NCI-H146 treated with DMSO at 0.1 percent for 48 hours (cell line): ENCODE data around the gene ERCC6.

Experiments used
- DNase-seq: peaks from one replicate; lab custom pipeline; 2025; ENCODE audit not compliant: unreplicated experiment; lab: John Stamatoyannopoulos, UW

The ERCC6 gene

DNA sequence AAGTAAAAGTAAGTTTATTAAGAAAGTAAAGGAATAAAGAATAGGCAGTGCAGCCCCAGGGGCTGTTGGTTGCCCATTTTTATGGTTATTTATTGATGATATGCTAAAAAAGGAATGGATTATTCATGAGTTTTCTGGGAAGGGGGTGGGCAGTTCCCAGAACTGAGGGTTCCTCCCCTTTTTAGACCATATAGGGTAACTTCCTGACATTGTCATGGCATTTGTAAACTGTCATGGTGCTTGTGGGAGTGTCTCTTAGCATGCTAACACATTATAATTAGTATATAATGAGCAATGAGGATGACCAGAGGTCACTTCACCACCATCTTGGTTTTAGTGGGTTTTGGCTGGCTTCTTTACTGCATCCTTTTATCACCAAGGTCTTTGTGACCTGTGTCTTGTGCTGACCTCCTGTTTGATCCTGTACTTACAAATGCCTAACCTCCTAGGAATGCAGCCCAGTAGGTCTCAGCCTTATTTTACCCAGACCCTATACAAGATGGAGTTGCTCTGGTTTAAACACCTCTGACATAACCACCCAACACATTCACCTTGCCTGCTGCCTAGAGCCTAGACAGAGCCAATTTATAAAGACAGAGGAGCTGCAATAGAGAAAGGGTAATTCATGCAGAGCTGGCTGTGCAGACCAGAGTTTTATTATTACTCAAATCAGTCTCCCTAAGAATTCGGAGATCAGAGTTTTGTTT is 10.9 kb upstream of the ERCC6 start:
- DNase-seq: no peak

DNA sequence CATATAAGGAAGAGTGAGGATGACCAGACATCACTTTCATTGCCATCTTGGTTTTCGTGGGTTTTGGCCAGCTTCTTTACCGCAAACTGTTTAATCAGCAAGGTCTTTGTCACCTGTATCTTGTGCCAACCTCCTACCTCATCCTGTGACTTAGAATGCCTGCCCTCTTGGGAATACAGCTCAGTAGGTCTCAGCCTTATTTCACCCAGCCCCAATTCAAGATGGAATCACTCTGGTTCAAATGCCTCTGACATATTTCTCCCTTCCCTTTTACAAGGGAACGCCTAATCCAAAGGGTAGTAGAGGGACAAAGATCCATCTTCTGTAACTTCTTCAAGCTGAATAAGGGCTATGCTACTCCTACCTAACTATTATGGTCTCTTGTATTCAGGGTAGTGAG is 4.7 kb upstream of the ERCC6 start:
- no peak for DNase-seq

DNA sequence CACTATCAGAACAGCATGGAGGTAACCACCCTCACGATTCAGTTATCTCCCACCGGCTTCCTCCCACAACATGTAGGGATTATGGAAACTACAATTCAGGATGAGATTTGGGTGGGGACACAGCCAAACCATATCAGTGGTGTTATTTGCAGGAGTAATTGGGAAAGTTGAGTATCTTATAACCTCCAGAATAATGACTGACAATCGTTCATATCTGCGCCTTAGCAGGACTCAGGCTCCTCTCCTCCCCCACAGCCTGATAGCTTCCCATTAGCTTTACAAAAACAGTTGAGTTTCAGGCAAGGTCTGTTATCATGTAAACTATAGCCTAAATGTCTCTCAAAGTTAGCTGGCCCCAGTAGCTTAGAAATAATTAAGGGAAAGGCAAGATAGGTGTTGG is 3.4 kb upstream of the ERCC6 start:
- no peak for DNase-seq

DNA sequence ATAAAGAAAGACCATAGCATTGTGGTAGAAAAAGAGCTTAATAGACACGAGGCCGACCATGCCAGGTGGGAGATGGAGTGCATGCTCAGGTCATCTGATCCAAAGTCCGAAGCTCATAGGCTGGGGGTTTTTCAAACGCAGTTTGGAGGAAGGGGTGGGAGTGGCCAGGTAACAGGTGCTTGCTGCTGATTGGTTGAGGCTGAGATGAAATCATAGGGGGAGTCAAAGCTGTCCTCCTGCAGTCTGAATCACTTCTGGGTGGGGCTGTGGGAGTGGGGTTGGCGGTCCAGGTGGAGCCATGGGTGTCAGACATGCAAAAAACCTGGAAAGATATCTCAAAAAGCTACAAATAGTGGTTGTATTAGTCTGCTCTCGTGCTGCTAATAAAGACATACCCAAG is 2.8 kb upstream of the ERCC6 start:
- no peak for DNase-seq

DNA sequence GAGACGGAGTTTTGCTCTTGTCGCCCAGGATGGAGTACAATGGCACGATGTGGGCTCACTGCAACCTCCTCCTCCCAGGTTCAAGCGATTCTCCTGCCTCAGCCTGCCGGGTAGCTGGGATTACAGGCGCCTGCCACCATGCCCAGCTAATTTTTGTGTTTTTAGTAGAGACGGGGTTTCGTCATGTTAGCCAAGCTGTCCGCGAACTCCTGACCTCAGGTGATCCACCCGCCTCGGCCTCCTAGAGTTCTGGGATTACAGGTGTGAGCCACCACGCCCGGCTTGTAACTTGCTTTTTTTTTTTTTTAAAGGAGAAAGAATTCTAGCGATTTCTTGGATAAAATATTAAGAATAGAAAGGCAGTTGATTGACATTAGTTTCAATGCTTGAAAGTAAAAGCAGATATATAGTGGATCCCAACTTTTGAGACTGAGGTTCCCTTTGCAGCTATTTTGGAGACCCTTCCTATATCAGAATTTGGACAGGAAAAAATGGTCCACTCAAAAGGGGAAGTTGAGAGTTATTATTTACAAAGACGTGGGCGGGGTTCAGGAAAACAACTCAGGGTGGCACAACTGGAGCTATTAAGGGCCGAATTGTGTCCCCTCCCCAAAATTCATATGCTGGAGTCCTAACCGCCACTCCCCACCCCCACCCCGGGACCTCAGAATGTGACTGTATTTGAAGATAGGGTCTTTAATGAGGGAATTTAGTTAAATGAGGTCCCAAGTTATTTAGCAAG is 1.3 kb upstream of the ERCC6 start:
- no peak for DNase-seq

DNA sequence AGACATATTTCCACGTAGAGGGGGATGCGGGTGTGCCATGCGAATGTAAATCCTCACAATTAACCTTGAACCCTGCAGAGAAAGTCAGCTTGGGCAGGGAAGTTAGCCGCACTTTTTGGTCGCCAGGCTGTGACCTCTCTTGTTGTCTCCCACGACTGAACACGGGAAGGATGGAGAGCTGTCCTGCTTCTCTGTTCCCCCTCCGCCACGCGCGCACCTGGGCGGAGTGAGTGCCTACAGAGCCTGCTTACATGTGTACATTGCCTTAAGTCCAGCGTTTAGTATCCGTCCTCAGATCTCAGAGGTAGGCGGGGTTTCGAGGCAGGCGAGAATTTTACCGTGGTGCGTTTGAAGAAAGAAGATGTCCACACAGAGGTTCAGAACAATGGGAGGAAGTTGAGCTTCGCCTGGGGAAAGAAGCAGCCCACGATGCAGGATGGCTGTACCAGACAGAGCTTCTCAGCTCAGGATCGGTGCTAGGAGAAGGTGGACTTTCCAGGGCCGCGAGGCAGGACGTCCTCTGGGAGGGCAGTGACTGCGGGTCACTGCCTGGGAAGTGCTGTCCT is 482 bp upstream of the ERCC6 start:
- DNase-seq: peak; percentile 47

DNA sequence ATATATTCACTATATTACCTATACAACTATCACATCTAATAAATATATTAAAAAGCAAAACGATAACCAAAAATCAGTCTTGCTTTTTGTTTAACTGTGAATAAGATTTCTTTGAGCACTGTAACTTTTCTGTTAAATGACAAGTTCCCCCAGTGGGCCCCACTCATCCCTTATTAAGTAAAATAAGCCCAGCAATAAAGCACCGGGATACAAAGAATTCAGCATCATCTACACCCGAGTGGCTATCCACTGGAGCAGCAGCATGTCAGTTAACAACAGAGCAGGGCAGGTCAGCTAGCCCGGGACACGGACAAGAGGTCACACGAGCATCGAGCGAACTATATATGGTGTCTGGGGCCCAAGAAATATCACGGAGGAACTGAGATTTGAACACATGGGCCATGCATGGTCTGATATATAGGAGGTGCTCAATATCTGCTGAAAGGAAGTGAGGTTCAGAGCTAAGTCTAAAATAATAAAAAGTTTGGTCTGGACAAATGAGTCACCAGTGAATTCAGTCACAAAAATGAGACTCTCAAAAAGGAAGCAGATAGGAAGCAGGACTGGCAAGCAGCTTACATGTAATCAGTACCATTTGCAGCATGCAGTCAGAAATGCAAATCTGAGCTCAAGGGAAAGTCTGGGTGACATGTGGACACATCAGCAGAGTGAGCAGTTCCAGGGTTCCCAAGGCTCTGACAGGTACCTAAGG is 4.1 kb downstream of the ERCC6 start:
- no peak for DNase-seq

DNA sequence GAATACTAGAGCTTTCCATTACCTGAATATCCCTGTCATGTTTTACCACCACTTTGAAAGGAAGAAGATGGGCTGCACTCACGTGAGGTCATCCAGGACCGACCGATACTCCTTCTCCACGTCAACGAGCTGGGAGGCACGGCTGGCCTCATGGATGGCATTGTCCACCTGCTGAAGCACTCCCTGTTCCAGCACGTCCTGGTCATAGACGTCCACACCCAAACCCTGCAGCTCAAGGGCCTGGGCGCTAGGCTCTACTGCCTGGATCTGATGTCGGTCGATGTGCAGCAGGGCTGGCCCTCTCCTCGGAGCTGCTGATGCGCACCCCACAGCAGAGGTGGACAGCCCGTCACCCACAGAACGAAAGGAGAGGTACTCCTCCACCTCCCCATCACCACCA is 6.5 kb downstream of the ERCC6 start:
- DNase-seq: no peak

DNA sequence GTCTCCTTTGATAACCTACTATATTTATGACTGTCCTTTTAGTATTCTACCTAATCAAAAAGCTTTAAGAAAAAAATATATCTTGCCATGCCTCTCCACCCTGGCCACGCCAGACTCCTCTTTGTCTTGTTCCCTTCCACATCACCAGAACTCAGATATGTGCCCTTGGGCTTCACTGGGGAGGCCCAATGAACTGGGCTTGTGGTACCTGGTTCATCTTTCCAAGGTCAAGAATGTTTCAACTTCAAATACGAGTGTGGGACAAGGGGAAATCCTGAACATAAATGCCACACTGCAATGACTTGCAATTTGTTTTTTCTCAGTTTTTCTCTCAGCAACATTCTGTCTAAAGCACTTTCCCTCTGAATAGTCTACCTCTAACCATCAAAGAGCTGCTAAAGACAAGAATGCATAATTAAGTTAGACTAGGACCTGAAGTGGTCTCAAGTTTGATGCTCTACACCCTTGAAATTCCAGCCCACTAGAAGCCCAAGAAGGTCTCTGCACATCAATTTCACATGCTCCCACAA is 9.9 kb downstream of the ERCC6 start:
- no peak for DNase-seq

DNA sequence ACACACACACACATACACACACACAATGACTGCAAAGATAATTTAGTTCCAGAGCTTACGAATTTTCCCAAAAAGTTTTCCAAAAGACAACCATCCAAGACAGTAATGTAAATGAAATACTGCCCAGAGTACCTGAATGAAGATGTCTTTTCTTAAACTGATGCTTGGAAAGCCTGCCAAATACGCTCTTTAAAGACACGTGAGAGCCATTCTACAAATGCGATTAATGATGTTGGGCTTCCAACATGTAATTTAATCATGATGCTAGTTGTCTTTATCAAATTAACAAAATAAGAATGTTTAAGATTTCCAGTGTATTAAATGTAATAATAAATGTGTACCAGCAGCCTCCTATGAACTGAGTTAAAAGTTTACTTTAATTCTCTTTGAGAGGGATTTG is 11.1 kb downstream of the ERCC6 start:
- DNase-seq: no peak

DNA sequence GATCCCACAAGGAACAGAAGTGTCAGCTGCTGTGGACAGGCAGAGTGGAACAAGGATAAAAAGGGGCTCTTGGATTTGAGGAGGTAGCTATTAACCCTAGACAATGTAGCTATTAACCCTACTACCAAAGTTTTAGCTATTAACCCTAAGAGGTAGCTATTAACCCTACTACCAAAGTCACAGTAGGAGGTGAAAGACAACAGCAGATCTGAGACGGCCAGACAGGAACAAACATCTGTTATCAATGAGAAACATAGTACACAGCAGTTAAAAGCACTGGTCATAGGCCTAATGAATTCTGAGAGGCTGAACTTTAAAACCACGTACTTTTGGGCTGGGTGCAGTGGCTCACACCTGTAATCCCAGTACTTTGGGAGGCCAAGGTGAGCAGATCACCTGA is 11.9 kb downstream of the ERCC6 start:
- DNase-seq: no peak

DNA sequence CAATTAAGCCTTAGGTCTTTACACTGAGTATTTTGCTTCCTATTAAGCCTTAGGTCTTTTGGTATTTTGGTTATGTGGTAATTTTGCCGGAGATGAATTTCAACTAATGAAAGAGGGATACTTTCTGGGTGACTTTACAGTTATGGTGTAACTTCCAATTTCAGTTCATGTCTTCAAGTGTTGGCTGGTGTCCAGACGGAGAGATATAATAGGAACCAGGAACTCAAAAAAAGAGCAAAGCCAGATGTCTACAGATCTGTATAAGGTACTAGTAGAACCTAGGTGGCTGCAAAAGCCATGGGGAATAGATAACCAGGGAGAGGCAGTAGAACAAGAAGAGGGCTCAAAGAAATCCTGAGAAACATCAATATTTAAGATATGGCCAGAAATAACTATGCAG is 12.3 kb downstream of the ERCC6 start:
- no peak for DNase-seq

DNA sequence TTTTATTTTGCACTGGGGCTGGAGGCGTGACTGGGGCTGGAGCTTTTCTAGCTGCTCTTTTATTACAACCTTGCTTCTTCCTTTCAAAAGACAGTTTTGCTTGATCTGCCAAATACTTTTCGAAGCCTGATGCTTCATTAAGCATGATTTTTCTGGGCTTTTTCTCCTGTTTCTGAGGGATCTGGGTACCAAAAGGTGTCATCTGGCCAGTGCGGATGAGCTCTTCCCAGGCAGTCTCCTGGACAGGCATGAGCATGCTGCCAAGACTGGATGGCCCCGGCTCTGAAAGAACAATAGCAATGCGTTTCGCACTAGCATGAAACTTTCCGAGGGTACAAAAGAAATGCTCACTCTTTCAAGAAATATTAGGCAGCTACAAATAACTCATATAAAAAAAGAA is 14.4 kb downstream of the ERCC6 start:
- DNase-seq: no peak

DNA sequence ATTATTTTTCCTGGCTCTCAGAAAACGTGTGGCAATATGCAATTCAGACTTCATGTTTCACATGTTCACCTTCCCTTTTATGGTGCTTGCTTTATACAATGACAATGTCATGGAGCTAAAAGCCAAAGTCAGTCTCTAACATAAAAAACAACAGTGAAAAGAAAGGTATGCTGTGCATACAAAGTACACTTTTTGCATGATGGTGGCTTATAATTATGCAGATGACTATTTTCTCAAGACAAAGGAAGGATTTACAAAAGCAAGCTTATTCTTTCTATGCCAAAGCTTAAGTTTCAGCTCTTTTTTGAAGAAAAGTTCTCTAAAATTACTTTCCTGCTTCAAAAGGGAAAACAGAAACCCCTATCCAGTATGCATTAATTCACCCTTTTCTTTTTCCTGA is 15.6 kb downstream of the ERCC6 start:
- no peak for DNase-seq

DNA sequence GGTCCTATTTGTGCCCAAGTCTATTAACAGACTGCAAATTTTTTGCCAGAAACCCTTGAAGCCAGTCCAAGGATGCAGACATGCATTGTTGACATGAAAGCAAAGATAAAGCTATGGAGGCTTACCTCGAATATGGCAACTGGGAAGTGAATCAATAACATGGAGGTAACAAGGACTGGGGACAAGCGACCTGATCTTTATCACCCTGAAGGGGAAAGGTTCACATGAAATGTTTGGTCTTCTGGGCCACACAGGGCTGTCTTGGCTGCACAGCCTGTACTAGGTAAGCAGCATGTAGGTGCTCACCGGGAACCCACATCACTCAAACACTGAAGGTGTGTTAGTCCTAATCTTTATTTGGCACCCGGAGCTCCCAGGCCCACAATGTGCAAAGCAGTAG is 17.9 kb downstream of the ERCC6 start:
- DNase-seq: no peak

DNA sequence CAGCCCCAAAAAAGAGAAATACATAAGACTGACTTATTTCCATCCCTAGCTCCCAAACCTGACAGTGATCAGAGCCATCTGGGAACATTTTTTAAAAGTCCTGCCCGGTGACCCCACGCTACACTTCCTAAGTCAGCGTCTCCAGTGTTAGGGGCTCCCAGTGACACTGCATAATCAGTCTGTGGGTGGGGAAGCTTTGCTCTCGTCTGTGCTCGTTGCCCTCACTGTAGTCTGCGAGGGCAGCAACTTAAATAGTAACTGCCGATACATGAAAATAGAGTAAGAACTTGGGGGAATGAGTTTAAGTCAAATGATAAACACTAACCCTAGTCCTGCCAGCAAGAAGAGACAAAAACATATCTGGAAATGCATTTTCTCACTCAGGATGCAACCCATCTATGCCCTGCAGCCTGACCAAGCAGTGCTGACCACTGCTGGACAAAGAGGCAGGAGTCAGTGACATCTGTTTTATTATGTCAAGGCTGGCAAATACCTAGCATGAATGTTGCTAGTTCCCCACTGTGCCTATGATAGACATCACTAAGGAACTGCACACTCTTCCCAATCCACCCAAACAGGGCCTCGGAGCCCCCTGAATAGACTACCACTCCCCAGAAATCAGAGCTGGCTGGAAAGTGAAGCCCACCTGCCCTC is 18.7 kb downstream of the ERCC6 start:
- no peak for DNase-seq

DNA sequence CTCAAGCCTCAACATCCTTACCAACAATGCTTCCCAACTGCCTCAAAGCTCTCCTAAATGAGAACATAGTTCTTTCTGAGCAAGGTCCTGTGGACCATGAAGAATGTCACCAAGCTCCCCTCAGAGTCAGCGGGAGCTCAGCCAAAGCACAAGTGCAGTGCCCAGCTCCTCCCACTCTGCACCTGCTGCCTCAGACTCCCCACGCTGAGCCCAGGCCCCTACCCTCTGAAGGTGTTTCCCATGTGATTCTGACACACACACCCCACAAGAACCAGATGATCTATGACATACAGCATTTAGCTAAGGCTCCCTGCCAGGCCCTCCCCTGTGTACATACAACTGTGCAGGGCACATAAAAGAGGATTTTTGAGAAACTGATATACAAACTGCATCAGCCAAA is 19.2 kb downstream of the ERCC6 start:
- DNase-seq: no peak

DNA sequence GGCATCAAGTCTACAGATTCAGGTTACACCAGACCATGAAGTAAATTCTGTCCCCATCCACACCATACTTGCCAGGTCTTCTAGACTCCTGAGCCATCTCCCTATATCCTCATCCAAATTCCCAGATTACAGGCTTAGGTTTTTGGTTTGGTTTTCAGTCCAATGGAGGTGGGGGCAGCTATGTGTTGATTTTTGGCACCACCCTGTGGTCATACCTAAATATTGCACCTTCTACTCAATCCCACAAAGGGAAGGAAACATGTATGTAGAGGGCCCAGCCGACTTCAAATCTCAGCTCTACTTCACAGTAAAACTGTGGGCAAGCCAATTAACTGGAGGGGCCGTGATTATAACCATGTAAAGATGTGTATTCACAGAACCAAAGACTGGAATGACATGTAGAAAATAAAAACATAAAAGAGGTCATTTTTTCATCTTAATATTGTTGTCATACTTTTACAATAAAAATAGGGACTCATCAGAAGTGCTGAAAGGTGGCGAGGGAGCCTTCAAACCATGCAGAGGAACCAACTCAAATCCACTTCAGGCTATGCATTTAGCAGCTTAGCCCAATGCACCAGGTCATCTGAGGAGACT is 19.8 kb downstream of the ERCC6 start:
- peak; percentile 2 for DNase-seq

DNA sequence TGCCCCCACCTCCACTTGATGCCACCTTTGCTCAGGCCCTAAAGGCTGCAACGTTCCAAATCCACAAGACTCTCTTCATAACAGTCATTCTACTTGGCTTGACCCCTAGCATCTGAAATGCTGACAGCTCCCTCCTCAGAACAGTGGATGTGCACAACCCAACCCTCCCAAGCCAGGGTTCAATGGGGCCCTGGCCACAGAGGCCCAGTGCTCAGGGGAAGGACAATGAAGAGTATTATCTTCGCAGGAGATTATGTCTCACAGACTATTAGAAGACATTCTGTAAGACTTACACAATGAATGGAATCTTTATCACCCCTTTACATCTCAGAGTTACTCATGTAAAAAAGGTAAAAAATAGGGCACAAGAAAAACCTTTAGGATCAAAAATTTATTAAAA is 20.4 kb downstream of the ERCC6 start:
- no peak for DNase-seq

DNA sequence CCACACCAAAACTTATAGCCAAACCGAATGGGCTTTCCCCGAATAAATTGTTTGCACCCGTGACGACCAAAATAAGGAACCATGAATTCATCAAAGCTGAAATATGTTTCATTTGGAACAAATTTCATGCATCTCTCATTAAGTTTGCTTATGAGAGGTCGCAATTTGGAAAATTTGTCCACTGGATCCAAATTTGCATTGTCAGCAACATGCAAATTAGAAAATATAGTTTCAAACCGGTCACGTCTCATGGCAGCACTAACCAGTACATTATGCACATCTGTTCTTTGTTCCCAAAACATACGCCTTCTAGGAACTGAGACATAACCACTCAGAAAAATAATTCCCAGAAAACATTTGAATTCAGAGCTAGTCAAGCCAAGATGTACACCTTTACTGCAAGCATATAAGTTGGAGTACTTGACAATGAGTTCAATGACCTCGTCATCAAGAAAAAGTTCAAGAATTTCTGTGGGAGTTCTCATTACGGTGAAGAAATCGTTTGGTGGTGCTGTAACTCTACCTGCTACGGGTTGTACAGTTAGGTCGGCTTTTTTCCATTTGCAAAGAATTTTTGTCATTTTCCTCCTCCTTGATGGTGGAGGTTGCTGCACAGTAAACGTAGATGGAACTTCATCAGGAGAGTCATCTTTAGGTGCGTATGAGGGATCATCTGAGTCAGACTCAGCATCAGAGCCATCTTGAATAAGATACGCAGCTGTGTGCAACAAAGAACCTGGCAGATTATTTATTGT is 22.5 kb downstream of the ERCC6 start:
- DNase-seq: no peak
